Esophagus (tissue), 2 donors: ENCODE measurements around the gene ADCY1. TPM values are rescaled to one million over a fixed set of nuclear protein-coding genes. Genes with fewer than 3 reads are reported as not detected.

Experiments
- H3K27ac ChIP-seq, 2 donors: one replicate each; pipeline ENCODE4 v1.5.1; 2013; ENCODE audit warnings: low read depth in 2 of 2, mild to moderate bottlenecking in 2 of 2, inconsistent platforms in 1 of 2, low read length in 1 of 2, moderate library complexity in 1 of 2
- H3K27me3 ChIP-seq, 2 donors: one replicate each; pipeline ENCODE4 v1.6.1; 2013; ENCODE audit warnings: low read length in 2 of 2, control low read depth in 1 of 2, mild to moderate bottlenecking in 1 of 2; ENCODE audit not compliant: insufficient read depth in 2 of 2, control insufficient read depth in 1 of 2
- H3K36me3 ChIP-seq, 2 donors: one replicate each; pipeline ENCODE4 v1.6.1; 2013; ENCODE audit warnings: low read length in 1 of 2; ENCODE audit not compliant: control insufficient read depth in 2 of 2, insufficient read depth in 2 of 2
- H3K4me1 ChIP-seq, 2 donors: one replicate each; pipeline ENCODE4 v1.6.1; 2013; ENCODE audit warnings: low read length in 1 of 2; ENCODE audit not compliant: control insufficient read depth in 2 of 2, insufficient read depth in 2 of 2
- H3K4me3 ChIP-seq, 2 donors: one replicate each; pipeline ENCODE4 v1.5.1; 2013; ENCODE audit warnings: low read length in 2 of 2, mild to moderate bottlenecking in 2 of 2, low read depth in 1 of 2, moderate library complexity in 1 of 2
- H3K9me3 ChIP-seq, 2 donors: one replicate each; pipeline ENCODE4 v1.6.1; 2013; ENCODE audit warnings: mild to moderate bottlenecking in 2 of 2, low read depth in 1 of 2, low read length in 1 of 2, moderate library complexity in 1 of 2; ENCODE audit not compliant: control insufficient read depth in 2 of 2, insufficient read depth in 1 of 2
- WGBS, 2 donors: extraction: QIAGEN DNeasy Blood & Tissue Kit; methylation state at CpG; one replicate each; pipeline ENCODE4 v1.1.7; 2013; 5-methylcytosine and 5-hydroxymethylcytosine counted together
- polyA plus RNA-seq, 2 donors: library from polyadenylated mRNA; stranded (reverse); fragments of 200-250 nt; gene quantifications; one replicate each; pipeline ENCODE4 v1.2.3, GENCODE V29; 2013
- donor health status: healthy with polysubstance abuse.
- donor health status: Bipolar disorder and iron deficiency.

The ADCY1 gene
- polyA plus RNA-seq, 2 donors = 0.12 to 0.18 TPM

DNA sequence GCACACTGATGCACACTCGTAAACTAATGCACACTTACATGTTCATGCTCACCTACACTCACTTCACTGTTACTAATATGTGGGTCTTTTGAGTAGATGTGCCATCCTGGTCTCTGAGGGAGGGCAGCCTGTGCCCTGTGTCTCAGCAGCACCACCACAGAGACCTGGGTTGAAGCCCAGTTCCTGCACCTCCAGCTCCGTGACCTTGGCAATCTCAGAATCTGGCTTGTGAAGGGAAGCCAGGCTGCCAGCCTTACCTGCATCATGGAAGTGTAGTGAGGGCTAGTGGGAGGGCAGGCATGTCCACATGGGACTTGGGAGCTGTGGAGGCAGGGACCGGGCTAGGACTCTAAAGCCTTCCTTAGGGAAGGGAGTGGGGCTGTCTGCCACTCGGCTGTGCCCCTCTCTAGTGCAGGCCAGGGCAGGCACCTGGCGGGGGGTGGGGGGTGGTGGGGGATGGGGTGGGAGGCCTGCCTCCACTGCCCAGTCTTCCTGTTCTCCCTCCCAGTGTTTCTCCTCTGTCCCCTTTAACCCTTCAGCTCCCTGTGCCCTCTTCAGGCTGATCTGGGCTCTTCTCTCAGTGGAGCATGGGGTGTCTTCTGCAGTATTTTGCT lies 8.1 kb downstream of the ADCY1 start:
- peaks cover 0 to 3% of the 10 kb centered on the region in 2 donors for H3K4me1 ChIP-seq
- H3K27me3 ChIP-seq = no peaks in the 10 kb centered on the region
- H3K36me3 ChIP-seq = no peaks in the 10 kb centered on the region
- H3K9me3 ChIP-seq = no peaks in the 10 kb centered on the region
- no peak overlapping the region for H3K4me3 ChIP-seq
- 50 to 62% methylated on average over 4 to 5 of the region's 5 CpGs for WGBS, 2 donors
- H3K27ac ChIP-seq = no peak overlapping the region

DNA sequence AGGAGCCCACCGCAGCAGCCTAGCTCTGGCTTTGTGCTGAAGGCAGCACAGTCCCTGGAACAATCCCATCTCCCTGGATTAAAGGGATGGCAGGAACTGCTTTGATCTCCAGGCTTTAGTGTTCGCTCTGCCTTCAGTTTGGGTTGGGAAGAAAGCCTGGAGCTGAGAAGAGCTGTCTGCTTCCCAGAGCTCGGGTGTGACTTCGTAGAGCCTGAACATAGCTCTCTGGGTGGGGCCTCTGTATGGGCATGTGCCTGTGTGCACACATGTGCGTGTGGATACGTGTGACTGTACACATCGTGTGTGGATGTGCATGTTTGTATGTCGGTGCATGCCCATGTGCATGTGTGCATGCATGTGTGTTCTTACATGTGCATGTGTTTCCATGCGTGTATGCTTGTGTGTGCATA lies 8.7 kb downstream of the ADCY1 start:
- Histone ChIP-seq H3K4me1 (peaks cover 0 to 3% of the 10 kb centered on the region in 2 donors), H3K4me3 (no peak overlapping the region), H3K9me3 (no peaks in the 10 kb centered on the region), H3K27ac (no peak overlapping the region), H3K27me3 (no peaks in the 10 kb centered on the region), H3K36me3 (no peaks in the 10 kb centered on the region)
- 40 to 56% methylated on average over 9 of the region's 9 CpGs for WGBS, 2 donors

DNA sequence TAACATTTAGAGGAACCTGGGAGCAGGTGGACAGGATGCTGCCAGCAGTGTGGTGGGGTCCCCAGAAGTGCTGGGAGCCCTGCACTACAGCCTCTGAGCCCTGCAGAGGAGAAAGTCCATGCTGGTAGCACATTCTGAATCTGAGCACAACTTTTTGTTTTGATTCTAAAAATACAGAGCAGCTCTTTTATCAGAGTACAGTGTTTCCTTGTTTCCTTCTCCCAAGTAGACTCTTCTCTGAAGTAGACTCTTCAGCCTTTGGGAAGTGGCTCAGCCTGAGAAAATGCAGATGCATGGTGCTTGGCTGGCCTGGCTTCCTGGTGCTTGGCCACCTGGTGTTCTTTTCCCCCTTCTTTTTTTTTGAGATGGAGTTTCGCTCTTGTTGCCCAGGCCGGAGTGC lies 9.1 kb downstream of the ADCY1 start:
- H3K36me3 ChIP-seq = no peaks in the 10 kb centered on the region
- H3K9me3 ChIP-seq = no peaks in the 10 kb centered on the region
- no peaks in the 10 kb centered on the region for H3K27me3 ChIP-seq
- 84 to 89% methylated on average over 2 of the region's 2 CpGs for WGBS, 2 donors
- no peak overlapping the region for H3K4me3 ChIP-seq
- no peak overlapping the region for H3K27ac ChIP-seq
- peaks cover 0 to 3% of the 10 kb centered on the region in 2 donors for H3K4me1 ChIP-seq

DNA sequence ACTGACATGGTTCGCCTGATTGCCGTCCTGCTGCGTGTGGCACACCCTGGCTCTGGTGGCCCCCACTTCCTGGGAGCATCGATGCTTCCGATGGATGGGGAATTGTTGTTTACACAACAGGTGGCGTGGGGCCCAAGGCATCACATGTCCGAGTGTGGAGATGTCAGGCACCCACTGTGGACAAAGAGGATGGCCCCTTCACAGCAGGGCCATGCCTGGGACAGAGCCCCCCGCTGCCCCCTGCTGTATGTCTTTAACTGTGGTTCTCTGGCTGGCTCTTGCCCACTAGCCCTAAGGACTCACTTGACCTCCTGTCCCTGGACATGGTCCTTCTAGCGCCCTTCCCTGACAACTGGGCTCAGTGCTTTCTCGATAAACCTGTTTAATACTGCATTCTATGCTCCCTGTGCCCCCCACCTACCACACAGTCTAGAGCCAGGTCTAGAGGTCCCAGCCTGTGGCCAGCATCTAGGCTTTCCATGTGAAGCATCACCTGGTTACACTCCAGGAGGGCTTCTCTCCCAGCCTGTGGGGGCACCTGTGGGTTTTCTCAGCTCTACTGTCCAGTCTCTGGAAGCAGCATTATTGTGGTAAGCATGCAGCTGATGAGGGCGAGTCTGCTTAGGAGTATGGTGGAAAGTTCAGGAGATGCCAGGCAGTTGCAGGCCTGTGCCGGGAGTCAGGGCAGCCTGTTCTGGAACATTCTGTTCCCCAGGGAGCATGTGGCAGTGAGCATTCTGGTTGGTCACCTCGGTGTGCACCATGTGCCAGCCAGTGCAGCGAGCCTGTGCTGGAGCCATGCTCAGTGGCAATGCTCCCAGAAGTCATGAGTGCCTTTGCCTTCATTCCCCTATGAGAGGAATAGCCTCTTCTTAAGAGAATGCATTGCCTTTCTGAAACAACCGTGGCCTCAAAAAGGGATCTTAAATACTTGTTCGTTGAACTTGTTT lies 10.4 kb downstream of the ADCY1 start:
- no peak overlapping the region for H3K27ac ChIP-seq
- WGBS, 2 donors = 89 to 91% methylated on average over 16 of the region's 16 CpGs

GRCh38 chr7:45585628-45586027 lies 11.5 kb downstream of the ADCY1 start:
- H3K4me3 ChIP-seq = no peak overlapping the region
- no peaks in the 10 kb centered on the region for H3K9me3 ChIP-seq
- H3K27ac ChIP-seq = no peak overlapping the region
- H3K36me3 ChIP-seq = no peaks in the 10 kb centered on the region
- WGBS, 2 donors = 78 to 84% methylated on average over 5 of the region's 5 CpGs
- H3K27me3 ChIP-seq = no peaks in the 10 kb centered on the region
- peaks cover 0 to 3% of the 10 kb centered on the region in 2 donors for H3K4me1 ChIP-seq

More for the DNA sequence above, 10.4 kb downstream of the ADCY1 start:
- Histone ChIP-seq H3K4me1 (peaks cover 0 to 3% of the 10 kb centered on the region in 2 donors), H3K4me3 (no peak overlapping the region), H3K36me3 (no peaks in the 10 kb centered on the region), H3K27me3 (no peaks in the 10 kb centered on the region), H3K9me3 (no peaks in the 10 kb centered on the region)

- no peaks in the 10 kb centered on the region for H3K27me3 ChIP-seq
- H3K4me3 ChIP-seq = no peak overlapping the region
- H3K27ac ChIP-seq = no peak overlapping the region
- WGBS, 2 donors = 87 to 88% methylated on average over 12 of the region's 12 CpGs
- peaks cover 0 to 3% of the 10 kb centered on the region in 2 donors for H3K4me1 ChIP-seq
- H3K36me3 ChIP-seq = no peaks in the 10 kb centered on the region
- H3K9me3 ChIP-seq = no peaks in the 10 kb centered on the region
Observed at GRCh38 chr7:45586542-45587520, 12.7 kb downstream of the ADCY1 start.

DNA sequence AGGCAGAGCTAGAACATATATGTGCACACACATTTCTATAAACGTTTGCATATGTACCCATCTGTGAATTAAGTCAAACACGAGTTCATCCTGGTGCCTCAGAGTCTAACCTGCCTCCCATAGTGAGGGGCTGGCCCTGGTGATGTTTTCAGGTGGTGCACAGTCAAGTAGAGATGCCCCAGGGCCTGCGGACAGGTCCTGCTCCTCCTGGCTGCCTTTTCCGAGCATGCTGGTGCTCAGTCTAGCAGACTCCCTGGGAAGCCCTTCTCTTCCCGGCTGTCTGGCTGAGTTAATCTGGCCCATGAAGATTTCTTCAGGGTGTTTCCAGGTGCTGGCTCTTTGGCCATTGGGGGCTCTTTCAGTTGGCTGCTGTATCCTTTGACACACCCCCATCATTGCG lies 14.3 kb downstream of the ADCY1 start:
- H3K27ac ChIP-seq = no peak overlapping the region

DNA sequence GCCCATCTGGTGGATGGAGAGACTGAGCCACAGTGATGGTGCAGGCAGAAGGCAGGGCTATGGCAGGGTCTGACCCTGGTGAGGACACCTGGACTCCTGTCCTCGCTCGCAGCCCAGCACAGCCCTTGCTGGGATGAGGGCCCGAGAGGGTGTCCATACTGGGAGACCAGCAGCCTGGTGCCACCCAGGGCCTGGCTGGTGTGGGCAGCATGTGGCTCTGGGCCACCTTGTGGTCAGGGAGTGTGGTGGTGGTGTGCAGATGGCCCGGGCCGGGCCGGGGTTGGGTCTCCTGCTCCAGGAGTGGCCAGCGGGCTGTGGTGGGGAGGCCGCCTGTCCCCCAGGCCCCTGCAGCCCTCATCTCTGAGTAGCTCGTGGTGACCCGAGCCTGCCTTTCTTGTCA lies 14.9 kb downstream of the ADCY1 start:
- H3K27me3 ChIP-seq = no peaks in the 10 kb centered on the region
- no peaks in the 10 kb centered on the region for H3K4me1 ChIP-seq
- no peaks in the 10 kb centered on the region for H3K36me3 ChIP-seq
- 84 to 86% methylated on average over 10 of the region's 10 CpGs for WGBS, 2 donors
- no peak overlapping the region for H3K27ac ChIP-seq
- H3K9me3 ChIP-seq = no peaks in the 10 kb centered on the region
- no peak overlapping the region for H3K4me3 ChIP-seq

More for the DNA sequence above, 14.3 kb downstream of the ADCY1 start:
- H3K4me1 ChIP-seq = no peaks in the 10 kb centered on the region
- H3K4me3 ChIP-seq = no peak overlapping the region
- no peaks in the 10 kb centered on the region for H3K27me3 ChIP-seq
- H3K36me3 ChIP-seq = no peaks in the 10 kb centered on the region
- WGBS, 2 donors = 82 to 84% methylated on average over 6 of the region's 6 CpGs
- H3K9me3 ChIP-seq = no peaks in the 10 kb centered on the region
